HL-60 (cell line): Measurements from ENCODE around the gene GNLY.

Experiments
- DNase-seq, 2 experiments: peaks; one replicate each; pipeline ENCODE4 v3.0.0-alpha.2; 2010 to 2020; ENCODE audit warnings: low read depth in 1 of 2, low spot score in 1 of 2
- H3K27ac ChIP-seq: fragments of 250-450 bp; sonication (Bioruptor Pico); replicated peaks from 2 replicates; pipeline ENCODE4 v1.5.1; 2020; ENCODE audit warnings: mild to moderate bottlenecking, moderate library complexity
- H3K27me3 ChIP-seq: fragments of 250-450 bp; sonication (Bioruptor Pico); 2 replicates; pipeline ENCODE4 v1.5.1; 2021; ENCODE audit warnings: mild to moderate bottlenecking, moderate library complexity; ENCODE audit not compliant: insufficient read depth, poor library complexity, severe bottlenecking
- H3K4me3 ChIP-seq: replicated peaks from 2 replicates; pipeline ENCODE4 v1.5.1; 2011; ENCODE audit warnings: mild to moderate bottlenecking, control low read depth, low read length; ENCODE audit not compliant: insufficient read depth
- GABPA ChIP-seq: IDR thresholded peaks from 2 replicates; pipeline ENCODE4 v1.6.1; 2012; ENCODE audit warnings: low read depth
- POLR2AphosphoS5 ChIP-seq: IDR thresholded peaks from 2 replicates; pipeline ENCODE4 v1.6.1; 2012; ENCODE audit warnings: low read depth
- SPI1 ChIP-seq: IDR thresholded peaks from 2 replicates; pipeline ENCODE4 v1.6.1; 2012; ENCODE audit warnings: low read depth, mild to moderate bottlenecking, borderline replicate concordance
- TF ChIP-seq, protein P1 (sequence below): IDR thresholded peaks from 2 replicates; pipeline ENCODE4 v1.6.1; 2012; ENCODE audit warnings: low read depth; ENCODE audit not compliant: insufficient replicate concordance
- TF ChIP-seq, protein P2 (sequence below): IDR thresholded peaks from one replicate; pipeline ENCODE4 v1.5.1; 2011; ENCODE audit warnings: low read length, control low read depth, inconsistent platforms; ENCODE audit not compliant: insufficient read depth

GNLY gene

DNA sequence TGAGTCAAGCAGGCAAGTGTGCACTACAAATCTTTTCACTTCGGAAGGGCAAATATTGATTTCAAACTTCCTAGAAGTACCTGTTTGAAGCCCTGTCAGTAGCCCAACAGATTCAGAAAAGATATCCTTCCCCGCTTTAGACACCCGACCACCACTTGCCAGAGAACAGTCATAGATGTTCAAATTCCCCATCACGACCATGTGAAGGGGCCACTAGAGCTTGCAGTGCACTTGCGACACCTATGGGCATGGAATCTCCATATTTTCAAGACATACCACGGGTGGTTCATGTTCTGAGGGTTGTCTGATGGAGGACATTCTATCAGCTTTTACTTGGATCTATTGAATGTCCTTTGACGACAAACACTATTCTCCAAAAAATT, 23.8 kb downstream of the GNLY start:
- H3K27ac ChIP-seq: no peak overlapping the region

DNA sequence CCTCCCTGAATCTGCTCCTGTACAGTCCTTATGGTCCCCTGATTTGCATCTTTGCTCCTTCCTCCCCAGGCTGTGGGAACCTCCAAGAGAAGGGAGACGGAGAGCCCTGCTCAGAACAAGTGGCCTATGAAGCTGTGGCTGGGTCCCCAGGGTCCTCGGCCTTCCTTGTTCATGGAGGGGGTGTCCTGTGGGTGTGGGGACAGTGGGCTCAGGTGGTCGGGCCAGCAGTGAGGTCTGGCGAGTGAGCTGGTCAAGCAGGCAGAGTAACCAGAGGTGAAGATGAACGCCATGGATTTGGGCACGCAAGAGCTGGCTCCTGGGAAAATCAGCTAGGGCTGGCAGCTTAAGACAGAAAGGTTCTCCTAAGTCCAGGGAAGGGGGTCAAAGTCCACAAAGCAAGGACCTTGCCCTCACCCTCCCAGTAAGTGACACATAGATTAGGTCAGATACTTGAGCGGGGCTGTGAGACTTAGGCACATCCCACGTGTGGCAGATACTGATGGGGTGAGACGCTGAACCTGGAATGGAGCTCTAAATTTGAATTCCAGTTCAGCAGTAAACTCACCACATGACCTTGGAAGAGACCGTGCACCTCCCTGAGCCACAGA, 24.8 kb downstream of the GNLY start:
- H3K27me3 ChIP-seq: no peaks in the 10 kb centered on the region
- H3K27ac ChIP-seq: peak overlapping the region; percentile 76
- DNase-seq: no peak
- H3K4me3 ChIP-seq: no peak overlapping the region
- TF ChIP-seq, protein P1, sequence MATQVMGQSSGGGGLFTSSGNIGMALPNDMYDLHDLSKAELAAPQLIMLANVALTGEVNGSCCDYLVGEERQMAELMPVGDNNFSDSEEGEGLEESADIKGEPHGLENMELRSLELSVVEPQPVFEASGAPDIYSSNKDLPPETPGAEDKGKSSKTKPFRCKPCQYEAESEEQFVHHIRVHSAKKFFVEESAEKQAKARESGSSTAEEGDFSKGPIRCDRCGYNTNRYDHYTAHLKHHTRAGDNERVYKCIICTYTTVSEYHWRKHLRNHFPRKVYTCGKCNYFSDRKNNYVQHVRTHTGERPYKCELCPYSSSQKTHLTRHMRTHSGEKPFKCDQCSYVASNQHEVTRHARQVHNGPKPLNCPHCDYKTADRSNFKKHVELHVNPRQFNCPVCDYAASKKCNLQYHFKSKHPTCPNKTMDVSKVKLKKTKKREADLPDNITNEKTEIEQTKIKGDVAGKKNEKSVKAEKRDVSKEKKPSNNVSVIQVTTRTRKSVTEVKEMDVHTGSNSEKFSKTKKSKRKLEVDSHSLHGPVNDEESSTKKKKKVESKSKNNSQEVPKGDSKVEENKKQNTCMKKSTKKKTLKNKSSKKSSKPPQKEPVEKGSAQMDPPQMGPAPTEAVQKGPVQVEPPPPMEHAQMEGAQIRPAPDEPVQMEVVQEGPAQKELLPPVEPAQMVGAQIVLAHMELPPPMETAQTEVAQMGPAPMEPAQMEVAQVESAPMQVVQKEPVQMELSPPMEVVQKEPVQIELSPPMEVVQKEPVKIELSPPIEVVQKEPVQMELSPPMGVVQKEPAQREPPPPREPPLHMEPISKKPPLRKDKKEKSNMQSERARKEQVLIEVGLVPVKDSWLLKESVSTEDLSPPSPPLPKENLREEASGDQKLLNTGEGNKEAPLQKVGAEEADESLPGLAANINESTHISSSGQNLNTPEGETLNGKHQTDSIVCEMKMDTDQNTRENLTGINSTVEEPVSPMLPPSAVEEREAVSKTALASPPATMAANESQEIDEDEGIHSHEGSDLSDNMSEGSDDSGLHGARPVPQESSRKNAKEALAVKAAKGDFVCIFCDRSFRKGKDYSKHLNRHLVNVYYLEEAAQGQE: no peak
- no peak for TF ChIP-seq GABPA
- TF ChIP-seq, protein P2, sequence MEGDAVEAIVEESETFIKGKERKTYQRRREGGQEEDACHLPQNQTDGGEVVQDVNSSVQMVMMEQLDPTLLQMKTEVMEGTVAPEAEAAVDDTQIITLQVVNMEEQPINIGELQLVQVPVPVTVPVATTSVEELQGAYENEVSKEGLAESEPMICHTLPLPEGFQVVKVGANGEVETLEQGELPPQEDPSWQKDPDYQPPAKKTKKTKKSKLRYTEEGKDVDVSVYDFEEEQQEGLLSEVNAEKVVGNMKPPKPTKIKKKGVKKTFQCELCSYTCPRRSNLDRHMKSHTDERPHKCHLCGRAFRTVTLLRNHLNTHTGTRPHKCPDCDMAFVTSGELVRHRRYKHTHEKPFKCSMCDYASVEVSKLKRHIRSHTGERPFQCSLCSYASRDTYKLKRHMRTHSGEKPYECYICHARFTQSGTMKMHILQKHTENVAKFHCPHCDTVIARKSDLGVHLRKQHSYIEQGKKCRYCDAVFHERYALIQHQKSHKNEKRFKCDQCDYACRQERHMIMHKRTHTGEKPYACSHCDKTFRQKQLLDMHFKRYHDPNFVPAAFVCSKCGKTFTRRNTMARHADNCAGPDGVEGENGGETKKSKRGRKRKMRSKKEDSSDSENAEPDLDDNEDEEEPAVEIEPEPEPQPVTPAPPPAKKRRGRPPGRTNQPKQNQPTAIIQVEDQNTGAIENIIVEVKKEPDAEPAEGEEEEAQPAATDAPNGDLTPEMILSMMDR: no peak
- TF ChIP-seq POLR2AphosphoS5: no peak

More for the DNA sequence above, 23.8 kb downstream of the GNLY start:
- peak in 1 of 2 experiments; percentile 55 for DNase-seq
- H3K27me3 ChIP-seq: no peaks in the 10 kb centered on the region
- TF ChIP-seq POLR2AphosphoS5 (no peak), GABPA (no peak), SPI1 (no peak)
- TF ChIP-seq, protein P1: no peak
- TF ChIP-seq, protein P2: no peak
- no peak overlapping the region for H3K4me3 ChIP-seq

DNA sequence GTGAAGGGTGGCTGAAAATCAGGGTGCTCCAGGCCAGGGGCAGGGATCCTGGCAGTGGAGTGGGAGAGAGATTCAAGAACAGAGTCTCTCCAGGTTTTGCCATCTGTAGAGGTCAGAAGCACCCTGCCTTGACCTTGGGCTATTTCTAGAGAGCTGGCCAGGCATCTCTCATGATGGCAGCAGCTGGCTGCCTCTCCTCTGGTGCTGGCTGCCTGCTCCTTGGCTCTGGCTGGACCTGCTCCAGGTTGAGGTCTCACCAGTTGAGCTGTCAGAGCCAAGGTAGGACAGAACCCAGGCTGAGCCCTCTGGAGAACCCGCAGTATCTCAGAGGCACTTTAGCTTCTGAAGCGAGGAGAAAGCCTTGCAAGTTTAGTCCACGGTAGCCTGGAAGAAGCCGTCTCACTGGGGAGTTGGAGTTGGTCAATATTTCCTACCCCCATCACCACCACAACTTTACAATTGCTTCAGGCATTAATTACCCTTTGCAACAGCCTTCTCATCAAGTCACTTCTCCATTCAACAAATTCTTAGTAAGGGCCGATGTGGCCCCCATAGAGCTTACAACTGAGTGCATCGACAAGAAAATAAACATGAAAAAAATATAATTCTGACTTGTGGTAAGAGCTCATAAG, 25.6 kb downstream of the GNLY start:
- no peak overlapping the region for H3K4me3 ChIP-seq
- TF ChIP-seq, protein P2: no peak
- peak; percentile 41; the same call in 1 of the 2 replicates for TF ChIP-seq SPI1
- H3K27me3 ChIP-seq: no peaks in the 10 kb centered on the region
- peak overlapping the region; percentile 76 for H3K27ac ChIP-seq
- peak in 1 of 2 experiments; percentile 66 for DNase-seq

DNA sequence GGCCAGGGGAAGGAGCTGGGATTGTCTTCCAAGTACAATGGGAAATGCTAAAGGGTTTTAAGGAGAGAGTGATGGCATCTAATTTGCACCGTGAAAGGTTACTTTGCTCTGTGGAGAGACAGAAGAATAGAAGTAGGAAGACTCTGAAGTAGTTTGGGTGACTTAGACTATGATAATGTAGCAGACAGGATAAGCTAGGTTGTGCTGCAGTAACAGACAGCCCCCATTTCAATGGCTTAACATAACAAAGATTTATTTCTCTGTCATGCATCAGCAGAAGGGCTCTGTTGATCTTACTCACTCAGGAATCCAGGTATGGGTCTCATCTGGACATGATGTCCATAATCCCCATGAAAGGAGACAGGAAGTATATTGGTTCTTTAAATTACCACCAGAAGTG, 26.4 kb downstream of the GNLY start:
- DNase-seq: no peak
- H3K4me3 ChIP-seq: no peak overlapping the region
- no peaks in the 10 kb centered on the region for H3K27me3 ChIP-seq
- H3K27ac ChIP-seq: peak overlapping the region; percentile 76
- TF ChIP-seq GABPA (no peak), SPI1 (no peak)
